Endodermal cell (in vitro differentiated cells): ENCODE data around the gene PLB1. TPM values are rescaled to one million over a fixed set of nuclear protein-coding genes. Genes with fewer than 3 reads are reported as not detected.

Source experiments
- DNase-seq: peaks from one replicate; pipeline ENCODE4 v3.0.0-alpha.2; 2017
- H3K27ac ChIP-seq: 2 replicates; pipeline ENCODE4 v1.5.1; 2013; ENCODE audit warnings: mild to moderate bottlenecking, low read depth, low read length, moderate library complexity
- H3K27me3 ChIP-seq: 2 replicates; pipeline ENCODE4 v1.6.1; 2013; ENCODE audit warnings: mild to moderate bottlenecking, low read length, moderate library complexity; ENCODE audit not compliant: insufficient read depth, control insufficient read depth, poor library complexity, severe bottlenecking
- H3K36me3 ChIP-seq: 2 replicates; pipeline ENCODE4 v1.7.0; 2013; ENCODE audit warnings: mild to moderate bottlenecking, low read length, moderate library complexity; ENCODE audit not compliant: control insufficient read depth, insufficient read depth
- H3K4me1 ChIP-seq: one replicate; pipeline ENCODE4 v1.7.0; 2013; ENCODE audit warnings: low read length; ENCODE audit not compliant: control insufficient read depth, insufficient read depth
- H3K4me3 ChIP-seq: 2 replicates; pipeline ENCODE4 v1.5.1; 2013; ENCODE audit warnings: mild to moderate bottlenecking, low read length, moderate library complexity
- H3K9ac ChIP-seq: 2 replicates; pipeline ENCODE4 v1.6.1; 2013; ENCODE audit warnings: mild to moderate bottlenecking, low read length, moderate library complexity; ENCODE audit not compliant: poor library complexity, severe bottlenecking; ENCODE audit errors: extremely low read depth
- H3K9me3 ChIP-seq: 2 replicates; pipeline ENCODE4 v1.6.1; 2013; ENCODE audit warnings: mild to moderate bottlenecking, low read length, moderate library complexity; ENCODE audit not compliant: control insufficient read depth
- H3K27ac Mint-ChIP-seq: 2 replicates; pipeline ENCODE4 v1.8.0; 2020; ENCODE audit warnings: mixed read lengths
- H3K27me3 Mint-ChIP-seq: 2 replicates; pipeline ENCODE4 v1.8.0; 2021; ENCODE audit warnings: mild to moderate bottlenecking, mixed read lengths; ENCODE audit not compliant: insufficient read depth
- H3K36me3 Mint-ChIP-seq: 2 replicates; pipeline ENCODE4 v1.8.0; 2020; ENCODE audit warnings: low read depth, mixed read lengths
- H3K4me1 Mint-ChIP-seq: 2 replicates; pipeline ENCODE4 v1.8.0; 2020; ENCODE audit warnings: mixed read lengths
- H3K4me3 Mint-ChIP-seq: 2 replicates; pipeline ENCODE4 v1.8.0; 2020; ENCODE audit warnings: mild to moderate bottlenecking, moderate library complexity, mixed read lengths
- H3K9me3 Mint-ChIP-seq: 2 replicates; pipeline ENCODE4 v1.8.0; 2020; ENCODE audit warnings: mild to moderate bottlenecking, mixed read lengths
- CTCF ChIP-seq: fragments of 200-600 bp; sonication (generic); conservative IDR thresholded peaks from 2 replicates; pipeline ENCODE4 v1.5.0; 2021; ENCODE audit warnings: antibody characterized with exemption, mild to moderate bottlenecking
- WGBS, 2 experiments: methylation state at CpG; one replicate each; pipeline versions ENCODE4 v1.1.5 to v1.1.7; 2013; ENCODE audit warnings: missing lambda C conversion rate in 2 of 2, mixed read lengths in 1 of 2; ENCODE audit not compliant: insufficient coverage in 1 of 2, insufficient read length in 1 of 2; 5-methylcytosine and 5-hydroxymethylcytosine counted together
- total RNA-seq, 2 donors: library from RNA; stranded (reverse); fragmentation: NEBNext Ultra II Directional in 1 of 2; extraction: Animal tissue kit (Norgen Biotek cat#: 25700) in 1 of 2; gene quantifications; 2 replicates in 1 of 2; 3 replicates in 1 of 2; pipeline ENCODE4 v1.2.1, GENCODE V29; 2021

PLB1 gene
- total RNA-seq, 2 donors from 2014 or later = 0.35 to 0.38 TPM

GRCh38 chr2:28469304-28469703 lies 26.6 kb upstream of the PLB1 start:
- H3K4me3 ChIP-seq = no peak overlapping the region
- H3K27me3 Mint-ChIP-seq = peaks cover 7% of the 10 kb centered on the region
- TF ChIP-seq CTCF = no peak
- no peaks in the 10 kb centered on the region for H3K9me3 ChIP-seq
- DNase-seq = no peak
- H3K36me3 Mint-ChIP-seq = no peaks in the 10 kb centered on the region
- H3K36me3 ChIP-seq = no peaks in the 10 kb centered on the region
- H3K27ac Mint-ChIP-seq = no peak overlapping the region
- peaks cover 1% of the 10 kb centered on the region for H3K4me1 Mint-ChIP-seq
- peaks cover 4% of the 10 kb centered on the region for H3K9me3 Mint-ChIP-seq
- no peaks in the 10 kb centered on the region for H3K4me1 ChIP-seq
- H3K27ac ChIP-seq = no peak overlapping the region
- H3K27me3 ChIP-seq = no peaks in the 10 kb centered on the region
- H3K4me3 Mint-ChIP-seq = no peak overlapping the region
- no peak overlapping the region for H3K9ac ChIP-seq

GRCh38 chr2:28469947-28470535 lies 25.8 kb upstream of the PLB1 start:
- Mint-ChIP-seq H3K4me1 (peaks cover 1% of the 10 kb centered on the region), H3K36me3 (no peaks in the 10 kb centered on the region), H3K4me3 (no peak overlapping the region), H3K27me3 (peaks cover 7% of the 10 kb centered on the region), H3K9me3 (peaks cover 4% of the 10 kb centered on the region), H3K27ac (no peak overlapping the region)
- H3K27ac ChIP-seq = no peak overlapping the region
- H3K4me3 ChIP-seq = no peak overlapping the region
- no peak for TF ChIP-seq CTCF
- no peak for DNase-seq
- no peak overlapping the region for H3K9ac ChIP-seq
- 84 to 89% methylated on average over 3 to 4 of the region's 4 CpGs for WGBS, 2 experiments
- H3K27me3 ChIP-seq = no peaks in the 10 kb centered on the region
- H3K4me1 ChIP-seq = no peaks in the 10 kb centered on the region
- H3K9me3 ChIP-seq = no peaks in the 10 kb centered on the region
- H3K36me3 ChIP-seq = no peaks in the 10 kb centered on the region

GRCh38 chr2:28470759-28471158 lies 25.1 kb upstream of the PLB1 start:
- H3K9ac ChIP-seq = no peak overlapping the region
- H3K4me1 ChIP-seq = no peaks in the 10 kb centered on the region
- no peaks in the 10 kb centered on the region for H3K36me3 ChIP-seq
- H3K4me3 Mint-ChIP-seq = no peak overlapping the region
- TF ChIP-seq CTCF = no peak
- peaks cover 1% of the 10 kb centered on the region for H3K4me1 Mint-ChIP-seq
- no peaks in the 10 kb centered on the region for H3K27me3 ChIP-seq
- H3K9me3 Mint-ChIP-seq = peaks cover 4% of the 10 kb centered on the region
- no peak overlapping the region for H3K4me3 ChIP-seq
- DNase-seq = no peak
- peaks cover 9% of the 10 kb centered on the region for H3K27me3 Mint-ChIP-seq
- H3K9me3 ChIP-seq = no peaks in the 10 kb centered on the region
- H3K27ac Mint-ChIP-seq = no peak overlapping the region
- no peaks in the 10 kb centered on the region for H3K36me3 Mint-ChIP-seq
- no peak overlapping the region for H3K27ac ChIP-seq
- 96 to 97% methylated on average over 4 of the region's 4 CpGs for WGBS, 2 experiments
